NCI-H774 (cell line): ENCODE measurements around the gene FAM83E.
"Not testable (repeated sequence)": the region's sequence is repeated elsewhere in the genome, so short reads cannot be mapped to it uniquely, and the experiment has no call there.

Experiments
- DNase-seq: peaks from one replicate; lab custom pipeline; 2025; lab: John Stamatoyannopoulos, UW

Gene FAM83E

GRCh38 chr19:48611872-48612271 is 3.0 kb downstream of the FAM83E start:
- DNase-seq, result no peak

GRCh38 chr19:48609571-48610108 is 5.2 kb downstream of the FAM83E start:
- DNase-seq, result no peak

- DNase-seq, result peak; percentile 38
Measured at GRCh38 chr19:48608798-48609263, 6.0 kb downstream of the FAM83E start.

GRCh38 chr19:48607359-48607755 is 7.5 kb downstream of the FAM83E start:
- no peak for DNase-seq

GRCh38 chr19:48606463-48607358 is 8.2 kb downstream of the FAM83E start, which contains the start of gene SPACA4:
Gene SPACA4 (plus strand): TSS chr19:48606742. CDS start chr19:48606979, 237 bp downstream.
- no peak for DNase-seq

- DNase-seq, result no peak
Measured at GRCh38 chr19:48603850-48604249, 11.0 kb downstream of the FAM83E start.

- no peak for DNase-seq
Measured at GRCh38 chr19:48603449-48603848, 11.4 kb downstream of the FAM83E start.

- DNase-seq, result no peak
Measured at GRCh38 chr19:48603001-48603400, 11.9 kb downstream of the FAM83E start.

GRCh38 chr19:48600679-48601417 is 14.0 kb downstream of the FAM83E start:
- DNase-seq, result no peak

GRCh38 chr19:48598996-48599700 is 15.7 kb downstream of the FAM83E start:
- DNase-seq, result no peak

- no peak for DNase-seq
Measured at GRCh38 chr19:48596679-48597465, 18.0 kb downstream of the FAM83E start.

- DNase-seq, result no peak
Measured at GRCh38 chr19:48596237-48596636, 18.6 kb downstream of the FAM83E start.

GRCh38 chr19:48595833-48596232 is 19.0 kb downstream of the FAM83E start:
- no peak for DNase-seq

- no peak for DNase-seq
Measured at GRCh38 chr19:48595171-48595570, 19.7 kb downstream of the FAM83E start.

- no peak for DNase-seq
Measured at GRCh38 chr19:48591021-48591420, 23.9 kb downstream of the FAM83E start.

- peak; percentile 76 for DNase-seq
Measured at GRCh38 chr19:48588670-48589401, 26.0 kb downstream of the FAM83E start.

- DNase-seq, result no peak
Measured at GRCh38 chr19:48587387-48587786, 27.5 kb downstream of the FAM83E start.

GRCh38 chr19:48582168-48582567 is 32.7 kb downstream of the FAM83E start:
- DNase-seq, result no peak

- no peak for DNase-seq
Measured at GRCh38 chr19:48578891-48579290, 36.0 kb downstream of the FAM83E start.

- DNase-seq, result not testable (repeated sequence)
Measured at GRCh38 chr19:48577908-48578307, 37.0 kb downstream of the FAM83E start.
